ENCODE data around the gene UHRF1. TPM values are rescaled to one million over a fixed set of nuclear protein-coding genes. Genes with fewer than 3 reads are reported as not detected.

UHRF1 gene
- total and polyA plus RNA-seq, 4 donors, result 0.06 to 57.4 (median 0.73) TPM

DNA sequence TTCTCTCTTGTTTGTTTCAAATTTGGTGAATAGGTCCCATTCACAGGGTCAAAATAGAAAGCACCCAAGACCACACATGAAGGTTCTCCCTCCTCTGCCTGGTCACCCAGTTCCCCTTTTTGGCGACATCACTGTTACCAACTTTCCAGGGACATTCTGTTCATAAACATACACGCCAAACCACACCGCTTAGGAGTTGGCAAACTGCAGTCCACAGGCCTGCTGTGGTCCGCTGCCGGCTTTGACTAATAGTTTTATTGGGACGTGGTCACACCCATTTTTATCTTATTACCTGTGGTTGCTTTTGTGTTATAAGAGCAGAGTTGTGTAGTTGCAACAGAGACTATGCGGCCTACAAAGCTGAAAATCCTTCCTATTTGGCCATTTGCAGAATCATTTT, 24.2 kb downstream of the UHRF1 start:
- H3K27ac ChIP-seq (ENCODE audit: low read depth in 1 of 2, low read length in 2 of 2), result no peak overlapping the region
- WGBS, result 87% methylated on average over 7 of the region's 7 CpGs

GRCh38 chr19:4935444-4935843, 26.1 kb downstream of the UHRF1 start:
- Histone ChIP-seq H3K9ac (ENCODE audit: low read depth in 1 of 2, low read length in 2 of 2) (no peak overlapping the region), H3K9me3 (ENCODE audit: control insufficient read depth in 4 of 4, low read length in 3 of 4) (no peaks in the 10 kb centered on the region), H3K27me3 (ENCODE audit: control insufficient read depth in 4 of 4, insufficient read depth in 4 of 4, low read length in 3 of 4) (no peaks in the 10 kb centered on the region), H3K4me1 (ENCODE audit: control insufficient read depth in 4 of 4, insufficient read depth in 4 of 4, low read length in 3 of 4) (no peaks in the 10 kb centered on the region), H3K4me3 (ENCODE audit: low read depth in 1 of 3, low read length in 3 of 3) (no peak overlapping the region), H3K36me3 (ENCODE audit: control insufficient read depth in 4 of 4, insufficient read depth in 3 of 4, low read depth in 1 of 4, low read length in 3 of 4) (no peaks in the 10 kb centered on the region), H3K27ac (ENCODE audit: low read depth in 1 of 2, low read length in 2 of 2) (no peak overlapping the region)
- no peak for DNase-seq (ENCODE audit: low spot score)
- TF ChIP-seq, protein P1, sequence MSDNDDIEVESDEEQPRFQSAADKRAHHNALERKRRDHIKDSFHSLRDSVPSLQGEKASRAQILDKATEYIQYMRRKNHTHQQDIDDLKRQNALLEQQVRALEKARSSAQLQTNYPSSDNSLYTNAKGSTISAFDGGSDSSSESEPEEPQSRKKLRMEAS (IDR thresholded peaks at IDR 0.05), result no peak
- no peak for TF ChIP-seq HNF4A (conservative IDR thresholded peaks at IDR 0.05)
- no peak for TF ChIP-seq REST (IDR thresholded peaks at IDR 0.05)
- TF ChIP-seq SP1 (IDR thresholded peaks at IDR 0.05), result no peak
- TF ChIP-seq NR2F2 (IDR thresholded peaks at IDR 0.05), result no peak
- TF ChIP-seq, protein P2, sequence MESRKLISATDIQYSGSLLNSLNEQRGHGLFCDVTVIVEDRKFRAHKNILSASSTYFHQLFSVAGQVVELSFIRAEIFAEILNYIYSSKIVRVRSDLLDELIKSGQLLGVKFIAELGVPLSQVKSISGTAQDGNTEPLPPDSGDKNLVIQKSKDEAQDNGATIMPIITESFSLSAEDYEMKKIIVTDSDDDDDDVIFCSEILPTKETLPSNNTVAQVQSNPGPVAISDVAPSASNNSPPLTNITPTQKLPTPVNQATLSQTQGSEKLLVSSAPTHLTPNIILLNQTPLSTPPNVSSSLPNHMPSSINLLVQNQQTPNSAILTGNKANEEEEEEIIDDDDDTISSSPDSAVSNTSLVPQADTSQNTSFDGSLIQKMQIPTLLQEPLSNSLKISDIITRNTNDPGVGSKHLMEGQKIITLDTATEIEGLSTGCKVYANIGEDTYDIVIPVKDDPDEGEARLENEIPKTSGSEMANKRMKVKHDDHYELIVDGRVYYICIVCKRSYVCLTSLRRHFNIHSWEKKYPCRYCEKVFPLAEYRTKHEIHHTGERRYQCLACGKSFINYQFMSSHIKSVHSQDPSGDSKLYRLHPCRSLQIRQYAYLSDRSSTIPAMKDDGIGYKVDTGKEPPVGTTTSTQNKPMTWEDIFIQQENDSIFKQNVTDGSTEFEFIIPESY (IDR thresholded peaks at IDR 0.05), result no peak
- no peak for TF ChIP-seq TAF1 (conservative IDR thresholded peaks at IDR 0.05)
- TF ChIP-seq CTCF (IDR thresholded peaks at IDR 0.05; ENCODE audit: low read depth, low read length, missing input control), result no peak
- TF ChIP-seq GABPA (IDR thresholded peaks at IDR 0.05 in 1 of 2, conservative IDR thresholded peaks at IDR 0.05 in 1 of 2), result no peak
- no peak for TF ChIP-seq JUND (IDR thresholded peaks at IDR 0.05)
- no peak for TF ChIP-seq FOXA1 (IDR thresholded peaks at IDR 0.05)
- TF ChIP-seq YY1 (IDR thresholded peaks at IDR 0.05), result no peak
- no peak for TF ChIP-seq EGR1 (IDR thresholded peaks at IDR 0.05; ENCODE audit: low read depth in 2 of 2)
- 97% methylated on average over 8 of the region's 8 CpGs for WGBS

More for the DNA sequence above, 24.2 kb downstream of the UHRF1 start:
- H3K36me3 ChIP-seq (ENCODE audit: control insufficient read depth in 4 of 4, insufficient read depth in 3 of 4, low read depth in 1 of 4, low read length in 3 of 4), result no peaks in the 10 kb centered on the region
- H3K9ac ChIP-seq (ENCODE audit: low read depth in 1 of 2, low read length in 2 of 2), result no peak overlapping the region
- H3K9me3 ChIP-seq (ENCODE audit: control insufficient read depth in 4 of 4, low read length in 3 of 4), result no peaks in the 10 kb centered on the region
- no peak for TF ChIP-seq ATF3 (IDR thresholded peaks at IDR 0.05)
- TF ChIP-seq FOXA1 (IDR thresholded peaks at IDR 0.05), result no peak
- no peak for TF ChIP-seq CTCF (IDR thresholded peaks at IDR 0.05; ENCODE audit: low read depth, low read length, missing input control)
- TF ChIP-seq JUND (IDR thresholded peaks at IDR 0.05), result no peak
- TF ChIP-seq HNF4A (conservative IDR thresholded peaks at IDR 0.05), result no peak
- no peak for TF ChIP-seq GABPA (IDR thresholded peaks at IDR 0.05 in 1 of 2, conservative IDR thresholded peaks at IDR 0.05 in 1 of 2)
- TF ChIP-seq RXRA (IDR thresholded peaks at IDR 0.05), result no peak
- no peak for TF ChIP-seq NR2F2 (IDR thresholded peaks at IDR 0.05)
- H3K4me3 ChIP-seq (ENCODE audit: low read depth in 1 of 3, low read length in 3 of 3), result no peak overlapping the region
- DNase-seq (ENCODE audit: low spot score), result no peak
- no peaks in the 10 kb centered on the region for H3K4me1 ChIP-seq (ENCODE audit: control insufficient read depth in 4 of 4, insufficient read depth in 4 of 4, low read length in 3 of 4)
- H3K27me3 ChIP-seq (ENCODE audit: control insufficient read depth in 4 of 4, insufficient read depth in 4 of 4, low read length in 3 of 4), result no peaks in the 10 kb centered on the region
